ENCODE measurements around the gene PLAAT3.

GRCh38 chr11:63567044-63567840 lies 47.0 kb downstream of the PLAAT3 start:
- TF ChIP-seq POLR2AphosphoS5 (IDR thresholded peaks at IDR 0.05) (no peak), CTCF (IDR thresholded peaks at IDR 0.05) (no peak)

All from suprapubic skin (tissue), 3 donors.